ENCODE measurements around the gene RYR2.

Gene RYR2

DNA sequence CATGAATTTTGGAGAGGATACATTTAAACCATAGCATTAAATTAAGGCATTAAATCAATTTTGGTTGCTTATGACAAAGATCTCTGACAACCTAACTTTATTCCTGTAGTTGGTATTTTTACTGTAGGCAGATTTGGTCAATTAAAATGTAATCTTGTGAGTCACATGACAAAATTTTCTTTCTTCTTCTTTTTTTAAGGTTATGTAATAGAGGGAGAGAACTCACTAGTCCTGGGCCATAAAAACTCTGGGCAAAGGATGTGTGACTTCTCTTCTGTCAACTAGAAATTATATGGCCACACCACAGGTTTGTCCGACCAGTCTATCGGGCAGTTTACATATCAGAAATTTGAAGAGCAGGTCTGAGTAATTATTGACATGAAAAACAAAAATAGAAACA lies 181.4 kb downstream of the RYR2 start:
- DNase-seq (ENCODE audit: insufficient read length) = no peak
- FAIRE-seq = no peak
- TF ChIP-seq TAF1 (IDR thresholded peaks at IDR 0.05; ENCODE audit: borderline replicate concordance, low read depth, low read length) = no peak
- no peak for TF ChIP-seq POLR2A (IDR thresholded peaks at IDR 0.05; ENCODE audit: low read depth, low read length)
- TF ChIP-seq POLR2AphosphoS5 (IDR thresholded peaks at IDR 0.05; ENCODE audit: low read depth, low read length) = no peak

DNA sequence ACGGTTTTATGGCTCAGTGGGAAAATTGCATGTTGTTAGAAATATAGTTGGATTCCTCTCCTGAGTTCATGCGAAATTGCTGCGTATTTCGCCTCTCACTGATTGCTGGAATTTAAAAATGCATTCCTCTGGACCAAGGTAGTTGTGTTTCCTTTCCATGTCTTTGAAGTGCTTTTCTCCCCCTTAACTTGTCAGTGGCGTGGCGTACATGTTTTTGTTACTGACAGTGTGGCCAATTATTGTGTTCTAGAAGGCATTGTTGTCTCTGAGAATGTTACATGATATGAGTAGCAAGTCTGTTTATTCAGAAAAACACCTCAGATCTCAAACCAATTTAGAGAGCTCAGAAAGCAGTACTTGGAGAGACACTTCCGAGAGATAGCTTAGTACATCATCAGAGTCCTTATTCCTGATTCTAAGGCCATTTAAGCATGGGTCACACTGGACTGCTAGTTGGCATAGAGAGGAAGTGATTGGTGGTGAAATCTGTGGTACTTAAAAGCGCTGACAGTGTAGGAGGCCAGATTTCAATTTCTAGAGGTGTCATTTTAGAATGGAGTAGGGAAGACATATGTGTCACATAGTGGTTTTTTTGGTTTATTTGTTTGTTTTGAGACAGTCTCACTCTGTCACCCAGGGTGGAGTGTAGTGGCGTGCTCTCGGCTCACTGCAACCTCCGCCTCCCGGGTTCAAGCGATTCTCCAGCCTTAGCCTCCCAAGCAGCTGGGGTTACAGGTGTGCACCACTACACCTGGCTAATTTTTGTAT lies 184.4 kb downstream of the RYR2 start:
- DNase-seq (ENCODE audit: insufficient read length) (no peak), FAIRE-seq (peak; percentile 67)
- no peak for TF ChIP-seq POLR2A (IDR thresholded peaks at IDR 0.05; ENCODE audit: low read depth, low read length)
- no peak for TF ChIP-seq TAF1 (IDR thresholded peaks at IDR 0.05; ENCODE audit: borderline replicate concordance, low read depth, low read length)
- TF ChIP-seq POLR2AphosphoS5 (IDR thresholded peaks at IDR 0.05; ENCODE audit: low read depth, low read length) = no peak

DNA sequence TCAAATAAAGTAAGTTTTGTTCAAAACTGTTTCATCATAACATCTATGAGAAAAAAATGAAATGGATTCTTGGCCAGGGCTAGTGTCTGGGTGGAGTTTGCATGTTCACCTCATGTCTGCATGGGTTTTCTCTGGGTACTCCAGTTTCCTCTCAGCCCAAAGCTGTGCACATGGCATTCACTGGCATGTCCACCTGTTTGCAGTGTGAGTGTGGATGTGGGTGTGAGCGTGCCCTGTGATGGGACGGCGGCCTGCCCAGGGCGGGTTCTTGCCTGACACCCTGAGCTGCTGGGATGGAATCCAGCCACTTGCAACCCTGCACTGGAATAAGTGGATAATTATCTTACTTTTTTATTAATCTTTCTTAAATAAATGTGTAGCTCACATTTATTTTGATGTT lies 185.5 kb downstream of the RYR2 start:
- TF ChIP-seq TAF1 (IDR thresholded peaks at IDR 0.05; ENCODE audit: borderline replicate concordance, low read depth, low read length) = no peak
- no peak for TF ChIP-seq POLR2A (IDR thresholded peaks at IDR 0.05; ENCODE audit: low read depth, low read length)
- TF ChIP-seq POLR2AphosphoS5 (IDR thresholded peaks at IDR 0.05; ENCODE audit: low read depth, low read length) = no peak
- no peak for DNase-seq (ENCODE audit: insufficient read length)
- FAIRE-seq = no peak

DNA sequence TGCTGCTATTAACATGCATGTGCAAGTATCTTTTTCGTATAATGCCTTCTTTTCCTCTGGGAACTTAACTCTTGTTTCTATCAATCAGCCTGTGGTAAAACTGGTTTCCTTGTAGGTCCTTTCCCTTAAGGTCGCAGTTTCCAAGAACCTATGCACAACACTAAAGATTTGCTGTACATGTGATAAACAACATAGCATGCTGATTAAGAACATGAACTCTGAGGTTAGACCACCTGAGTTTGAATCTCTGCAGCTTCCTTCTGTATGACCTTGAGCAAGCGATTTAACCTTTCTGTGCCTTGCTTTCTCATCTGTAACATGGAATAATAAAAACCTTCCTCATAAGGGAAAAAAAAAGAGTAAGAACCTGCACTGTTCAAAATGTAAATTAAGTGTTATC lies 186.4 kb downstream of the RYR2 start:
- TF ChIP-seq TAF1 (IDR thresholded peaks at IDR 0.05; ENCODE audit: borderline replicate concordance, low read depth, low read length) = no peak
- no peak for TF ChIP-seq POLR2A (IDR thresholded peaks at IDR 0.05; ENCODE audit: low read depth, low read length)
- TF ChIP-seq POLR2AphosphoS5 (IDR thresholded peaks at IDR 0.05; ENCODE audit: low read depth, low read length) = no peak
- DNase-seq (ENCODE audit: insufficient read length) (no peak), FAIRE-seq (no peak)

DNA sequence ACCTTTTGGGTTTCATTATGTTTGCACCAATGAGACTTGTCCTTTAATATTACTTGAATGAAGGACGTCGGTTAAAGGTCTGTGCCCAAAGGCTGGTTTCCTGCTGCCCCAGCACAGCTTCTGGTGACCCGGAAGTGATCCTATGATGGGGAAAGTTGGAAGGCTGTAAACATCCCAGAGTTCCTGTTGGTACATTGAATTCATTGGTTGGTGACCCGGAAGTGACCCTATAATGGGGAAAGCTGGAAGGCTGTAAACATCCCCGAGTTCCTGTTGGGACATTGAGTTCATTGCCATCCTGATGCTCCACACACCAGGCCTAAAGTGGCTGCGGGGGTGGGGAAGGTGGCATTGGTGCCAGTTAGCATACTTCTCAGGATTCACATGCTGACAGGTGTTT lies 187.3 kb downstream of the RYR2 start:
- DNase-seq (ENCODE audit: insufficient read length) (no peak), FAIRE-seq (no peak)
- TF ChIP-seq POLR2A (IDR thresholded peaks at IDR 0.05; ENCODE audit: low read depth, low read length) (no peak), POLR2AphosphoS5 (IDR thresholded peaks at IDR 0.05; ENCODE audit: low read depth, low read length) (no peak), TAF1 (IDR thresholded peaks at IDR 0.05; ENCODE audit: borderline replicate concordance, low read depth, low read length) (no peak)

DNA sequence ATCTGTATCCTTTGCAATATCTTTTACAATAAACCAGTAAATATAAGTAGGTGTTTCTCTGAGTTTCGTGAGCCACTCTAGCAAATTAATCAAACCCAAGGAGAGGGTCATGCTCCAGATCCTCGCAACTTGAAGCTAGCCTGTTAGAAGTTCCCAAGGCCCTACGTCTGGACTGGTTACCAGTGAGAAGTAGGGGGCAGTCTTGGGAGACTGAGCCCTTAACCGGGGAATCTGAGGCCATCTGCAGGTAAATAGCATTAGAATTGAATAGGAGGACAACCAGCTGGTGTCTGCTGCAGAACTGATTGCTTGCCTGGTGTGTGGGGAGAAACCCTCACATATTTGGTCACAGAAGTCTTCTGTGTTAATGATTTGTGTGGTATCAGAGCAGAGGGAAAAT lies 190.5 kb downstream of the RYR2 start:
- DNase-seq (ENCODE audit: insufficient read length) = no peak
- TF ChIP-seq TAF1 (IDR thresholded peaks at IDR 0.05; ENCODE audit: borderline replicate concordance, low read depth, low read length) (no peak), POLR2AphosphoS5 (IDR thresholded peaks at IDR 0.05; ENCODE audit: low read depth, low read length) (no peak), POLR2A (IDR thresholded peaks at IDR 0.05; ENCODE audit: low read depth, low read length) (no peak)
- no peak for FAIRE-seq

DNA sequence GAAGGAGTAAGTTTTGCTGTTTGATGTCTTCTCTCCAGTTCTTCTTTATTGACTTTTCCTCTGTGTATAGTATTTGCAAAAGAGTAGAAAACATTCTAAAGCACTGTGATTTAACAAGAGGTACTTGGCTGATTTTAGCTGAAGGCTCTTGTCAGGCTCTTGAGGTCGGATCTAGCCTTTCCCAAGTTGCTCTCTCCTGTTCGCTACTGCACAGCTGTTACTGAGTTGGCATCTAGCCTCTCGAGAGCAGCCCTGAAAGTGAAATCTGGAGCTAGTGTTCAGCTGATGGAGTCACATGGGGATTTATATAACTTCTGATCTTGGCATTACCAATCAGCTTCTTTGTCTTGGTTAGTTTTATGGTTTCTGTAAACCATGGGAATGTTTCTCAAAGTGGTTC lies 193.1 kb downstream of the RYR2 start:
- DNase-seq (ENCODE audit: insufficient read length) = no peak
- no peak for FAIRE-seq

DNA sequence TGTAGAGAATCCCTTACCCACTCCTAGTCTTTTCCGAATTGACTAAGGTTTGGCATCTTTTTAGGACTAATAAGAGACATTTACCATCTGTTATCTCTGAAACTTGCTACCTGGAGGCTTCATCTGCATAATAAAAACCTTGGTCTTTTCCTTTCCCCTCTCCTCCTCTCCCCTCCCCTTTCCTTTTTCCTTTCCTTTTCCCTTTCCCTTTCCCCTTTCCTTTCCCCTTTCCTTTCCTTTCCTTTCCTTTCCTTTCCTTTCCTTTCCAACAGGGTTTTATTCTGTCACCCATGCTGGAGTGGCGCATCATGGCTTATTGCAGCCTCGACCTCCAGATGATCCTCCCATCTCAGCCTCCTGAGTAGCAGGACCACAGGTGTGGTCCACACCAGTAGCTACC lies 195.7 kb downstream of the RYR2 start:
- TF ChIP-seq POLR2A (IDR thresholded peaks at IDR 0.05; ENCODE audit: low read depth, low read length) = no peak
- TF ChIP-seq TAF1 (IDR thresholded peaks at IDR 0.05; ENCODE audit: borderline replicate concordance, low read depth, low read length) = no peak
- TF ChIP-seq POLR2AphosphoS5 (IDR thresholded peaks at IDR 0.05; ENCODE audit: low read depth, low read length) = no peak
- no peak for DNase-seq (ENCODE audit: insufficient read length)
- no peak for FAIRE-seq

More for the DNA sequence above, 193.1 kb downstream of the RYR2 start:
- no peak for TF ChIP-seq POLR2AphosphoS5 (IDR thresholded peaks at IDR 0.05; ENCODE audit: low read depth, low read length)
- TF ChIP-seq TAF1 (IDR thresholded peaks at IDR 0.05; ENCODE audit: borderline replicate concordance, low read depth, low read length) = no peak
- TF ChIP-seq POLR2A (IDR thresholded peaks at IDR 0.05; ENCODE audit: low read depth, low read length) = no peak

DNA sequence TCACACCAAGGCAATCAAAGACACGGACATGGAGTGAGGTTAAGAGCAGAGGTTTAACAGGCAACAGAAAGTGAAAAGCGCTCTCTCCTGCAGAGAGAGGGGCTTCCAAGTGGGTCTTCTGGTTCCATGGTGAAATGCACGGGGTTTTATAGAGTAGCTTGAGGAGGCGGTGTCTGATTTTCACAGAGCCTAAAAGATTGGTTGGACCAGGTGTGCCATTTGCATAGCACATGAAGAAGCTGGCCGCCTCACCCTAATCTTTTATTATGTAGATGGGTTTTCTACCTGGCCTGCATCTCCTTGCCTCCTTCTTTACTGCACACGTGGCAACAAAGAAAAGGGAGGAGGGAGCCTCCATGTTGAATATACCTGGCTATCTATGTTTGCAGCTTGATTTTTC lies 197.3 kb downstream of the RYR2 start:
- no peak for FAIRE-seq
- TF ChIP-seq POLR2A (IDR thresholded peaks at IDR 0.05; ENCODE audit: low read depth, low read length) (no peak), POLR2AphosphoS5 (IDR thresholded peaks at IDR 0.05; ENCODE audit: low read depth, low read length) (no peak), TAF1 (IDR thresholded peaks at IDR 0.05; ENCODE audit: borderline replicate concordance, low read depth, low read length) (no peak)
- no peak for DNase-seq (ENCODE audit: insufficient read length)

DNA sequence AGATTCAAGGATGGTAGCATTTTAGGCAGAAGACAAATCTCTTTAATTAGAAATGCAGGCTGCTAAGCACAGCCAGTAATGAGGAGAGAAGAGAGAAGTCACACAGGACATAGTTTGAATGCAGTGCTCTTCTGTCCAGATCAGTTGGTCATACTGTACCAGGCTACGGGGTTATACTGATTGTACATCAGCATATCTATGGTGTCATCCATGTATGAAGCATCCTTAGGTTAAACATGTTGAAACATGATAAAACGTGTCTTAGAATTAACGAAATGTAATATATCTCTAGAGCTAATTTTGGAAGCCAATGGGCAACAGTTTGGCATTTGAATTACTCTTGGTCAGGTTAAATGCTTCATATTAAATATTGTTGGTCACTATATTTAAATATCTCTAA lies 199.1 kb downstream of the RYR2 start:
- DNase-seq (ENCODE audit: insufficient read length) = no peak
- TF ChIP-seq POLR2A (IDR thresholded peaks at IDR 0.05; ENCODE audit: low read depth, low read length) (no peak), TAF1 (IDR thresholded peaks at IDR 0.05; ENCODE audit: borderline replicate concordance, low read depth, low read length) (no peak), POLR2AphosphoS5 (IDR thresholded peaks at IDR 0.05; ENCODE audit: low read depth, low read length) (no peak)
- no peak for FAIRE-seq

DNA sequence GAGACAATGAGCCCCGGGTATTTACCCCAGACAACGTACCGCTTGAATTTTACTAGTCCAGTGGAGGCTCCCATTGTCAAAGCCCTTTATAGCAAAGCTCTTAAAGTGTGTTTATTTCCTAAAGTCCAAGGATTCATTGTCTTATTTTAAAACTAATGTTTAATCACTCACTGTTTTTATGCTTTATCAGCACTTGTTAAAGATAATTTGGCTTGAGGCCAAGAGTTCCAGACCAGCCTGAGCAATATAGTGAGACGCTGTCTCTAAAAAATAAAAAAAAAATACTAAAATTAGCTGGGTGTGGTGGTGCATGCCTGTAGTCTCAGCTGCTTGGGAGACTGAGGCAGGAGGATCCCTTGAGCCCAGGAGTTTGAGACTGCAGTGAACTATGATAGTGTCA lies 202.8 kb downstream of the RYR2 start:
- DNase-seq (ENCODE audit: insufficient read length) (no peak), FAIRE-seq (no peak)
- TF ChIP-seq TAF1 (IDR thresholded peaks at IDR 0.05; ENCODE audit: borderline replicate concordance, low read depth, low read length) (no peak), POLR2A (IDR thresholded peaks at IDR 0.05; ENCODE audit: low read depth, low read length) (no peak), POLR2AphosphoS5 (IDR thresholded peaks at IDR 0.05; ENCODE audit: low read depth, low read length) (no peak)

DNA sequence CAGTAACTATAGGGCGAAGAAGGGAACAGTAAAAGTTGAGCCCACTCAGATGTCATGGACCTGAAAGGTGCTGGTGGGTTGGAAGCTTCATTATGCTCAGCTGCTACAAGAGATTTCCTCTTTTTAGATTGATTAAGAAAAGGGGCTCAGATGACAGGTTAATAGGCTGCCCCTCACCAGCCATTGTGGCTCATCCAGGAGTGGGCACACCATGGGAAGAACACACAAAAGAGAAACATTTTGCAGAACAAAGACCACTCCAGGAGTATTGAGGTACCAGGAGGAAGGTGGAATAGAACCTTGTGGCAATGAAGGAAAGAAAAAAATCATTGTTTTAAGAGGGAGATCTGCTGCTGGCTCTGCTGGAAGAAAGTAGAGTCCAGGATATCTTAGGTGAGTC lies 205.5 kb downstream of the RYR2 start:
- TF ChIP-seq POLR2A (IDR thresholded peaks at IDR 0.05; ENCODE audit: low read depth, low read length) (no peak), TAF1 (IDR thresholded peaks at IDR 0.05; ENCODE audit: borderline replicate concordance, low read depth, low read length) (no peak), POLR2AphosphoS5 (IDR thresholded peaks at IDR 0.05; ENCODE audit: low read depth, low read length) (no peak)
- no peak for FAIRE-seq

More for the DNA sequence above, 205.5 kb downstream of the RYR2 start:
- no peak for DNase-seq (ENCODE audit: insufficient read length)
